ENCODE results near the gene CENPO. TPM values are rescaled to one million over a fixed set of nuclear protein-coding genes. Genes with fewer than 3 reads are reported as not detected.
A peak's percentile ranks its signal among the peaks of the same experiment; 100 is the strongest.

The CENPO gene
- total RNA-seq, 2 experiments from 2014 or later = 3.4 to 3.5 TPM

DNA sequence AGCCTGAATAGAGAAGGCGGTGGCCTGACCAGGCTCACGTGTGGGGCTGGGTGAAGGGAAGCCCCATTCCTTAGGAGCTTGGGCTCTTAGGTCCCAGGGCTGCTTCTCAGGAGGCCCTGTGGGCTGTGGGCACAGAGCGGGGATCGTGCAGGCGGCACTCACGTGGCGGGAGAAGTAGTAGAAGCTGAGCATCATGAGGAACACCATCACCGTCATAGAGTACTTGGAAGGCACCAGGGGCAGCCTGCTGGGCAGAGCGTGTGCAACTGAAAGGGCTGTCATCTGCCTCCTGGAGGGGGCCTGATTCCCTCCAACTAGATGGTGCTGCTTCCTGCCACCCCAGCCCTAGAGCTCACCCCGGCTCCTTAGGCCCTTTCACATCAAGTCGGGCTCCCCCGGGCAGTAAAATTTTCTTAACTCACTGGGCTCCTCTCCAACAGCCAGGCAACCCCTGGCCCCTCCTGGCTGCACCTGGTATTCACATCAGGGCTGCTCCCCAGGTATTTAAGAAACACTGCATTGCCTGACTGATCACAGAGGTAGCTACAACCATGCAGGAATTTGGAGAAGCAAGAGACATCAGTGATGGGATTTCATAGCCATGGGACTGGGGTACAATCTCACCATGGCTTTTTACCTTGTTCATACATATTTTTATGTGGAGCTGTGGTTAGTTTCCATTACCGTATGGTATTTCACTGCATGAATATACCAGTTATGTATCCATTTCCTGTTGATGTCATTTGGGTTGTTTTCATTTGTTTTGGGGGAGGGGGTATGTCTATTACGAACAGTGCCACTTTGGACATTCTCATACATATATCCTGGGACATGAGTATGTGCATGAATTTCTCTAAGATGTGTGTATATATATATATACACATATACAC lies 32.9 kb downstream of the CENPO start:
- Mint-ChIP-seq H3K9me3 (no peaks in the 10 kb centered on the region), H3K4me3 (no peak overlapping the region), H3K27me3 (no peaks in the 10 kb centered on the region), H3K36me3 (ENCODE audit: low read depth) (peaks cover 13% of the 10 kb centered on the region), H3K4me1 (ENCODE audit: low read depth) (peaks cover 22% of the 10 kb centered on the region), H3K27ac (peak overlapping the region; percentile 7)
- peaks cover 15% of the 10 kb centered on the region for H3K4me1 ChIP-seq (ENCODE audit: insufficient read depth, low read length)
- ChIA-PET CTCF (interaction anchor here (0.6 to 5.3 kb wide), 2 partner anchors 41 to 417 kb away, joined by 4 to 83 read pairs; no protein-coding TSS in a partner anchor), POLR2A (interaction anchor here (1.9 to 3.1 kb wide), 2 partner anchors 33 to 404 kb away, joined by 4 to 6 read pairs; partner anchors contain the start of genes CENPO and PTRHD1)
- peak overlapping the region in 1 of 2 donors; percentile 64 for H3K27ac ChIP-seq (ENCODE audit: low read depth in 1 of 2, low read length in 2 of 2)
- ATAC-seq (ENCODE audit: poor library complexity) (peak; percentile 20), DNase-seq (peak in 2 of 14 experiments; percentile 46 to 63)
- no peaks in the 10 kb centered on the region for H3K9me3 ChIP-seq (ENCODE audit: control insufficient read depth in 1 of 2, insufficient read depth in 1 of 2, low read length in 2 of 2)
- H3K4me3 ChIP-seq (ENCODE audit: low read length) = no peak overlapping the region
- TF ChIP-seq CTCF (IDR thresholded peaks at IDR 0.05) = no peak
- intact Hi-C loops (cut with DNase I, micrococcal nuclease) = loop anchor here (2.0 to 10.0 kb wide), 3 partner anchors 33 to 303 kb away; partner anchors contain the start of genes CENPO (in 1 of the 2) and PTRHD1 (in 1 of the 2)
- no peaks in the 10 kb centered on the region for H3K27me3 ChIP-seq (ENCODE audit: control insufficient read depth in 1 of 2, insufficient read depth in 2 of 2, low read length in 2 of 2)
- H3K36me3 ChIP-seq (ENCODE audit: insufficient read depth, low read length) = peaks cover 17% of the 10 kb centered on the region

GRCh38 chr2:24826773-24827145 lies 33.5 kb downstream of the CENPO start:
- Histone ChIP-seq H3K27me3 (ENCODE audit: control insufficient read depth in 1 of 2, insufficient read depth in 2 of 2, low read length in 2 of 2) (no peaks in the 10 kb centered on the region), H3K36me3 (ENCODE audit: insufficient read depth, low read length) (peaks cover 17% of the 10 kb centered on the region), H3K9me3 (ENCODE audit: control insufficient read depth in 1 of 2, insufficient read depth in 1 of 2, low read length in 2 of 2) (no peaks in the 10 kb centered on the region), H3K4me1 (ENCODE audit: insufficient read depth, low read length) (peaks cover 15% of the 10 kb centered on the region), H3K4me3 (ENCODE audit: low read length) (no peak overlapping the region), H3K27ac (ENCODE audit: low read depth in 1 of 2, low read length in 2 of 2) (peak overlapping the region in 1 of 2 donors; percentile 64)
- Mint-ChIP-seq H3K36me3 (ENCODE audit: low read depth) (peaks cover 7% of the 10 kb centered on the region), H3K27me3 (no peaks in the 10 kb centered on the region), H3K27ac (peak overlapping the region; percentile 7), H3K4me3 (no peak overlapping the region), H3K9me3 (no peaks in the 10 kb centered on the region), H3K4me1 (ENCODE audit: low read depth) (peaks cover 22% of the 10 kb centered on the region)
- TF ChIP-seq CTCF (IDR thresholded peaks at IDR 0.05) = no peak
- intact Hi-C loops (cut with DNase I, micrococcal nuclease) = loop anchor here (1.0 to 10.0 kb wide), 5 partner anchors 34 to 416 kb away; partner anchors contain the start of genes CENPO (in 1 of the 2) and PTRHD1 (in 1 of the 2)
- CTCF ChIA-PET = interaction anchor here (1.2 to 5.3 kb wide), 4 partner anchors 32 to 417 kb away, joined by 3 to 83 read pairs (median 6); no protein-coding TSS in a partner anchor
- DNase-seq (peak in 1 of 14 experiments; percentile 36), ATAC-seq (ENCODE audit: poor library complexity) (peak; percentile 10)
- POLR2A ChIA-PET = interaction anchor here (1.9 to 3.1 kb wide), 3 partner anchors 34 to 417 kb away, joined by 4 to 18 read pairs (median 6); partner anchors contain the start of genes CENPO and PTRHD1

All from CD4-positive, alpha-beta T cell (primary cell).